IPS-18a (cell line): ENCODE measurements around the gene OVCH2.

Experiments used
- H3K27ac ChIP-seq: one replicate; pipeline ENCODE4 v1.5.1; 2013; ENCODE audit warnings: low read length
- H3K27me3 ChIP-seq: one replicate; pipeline ENCODE4 v1.6.1; 2013; ENCODE audit warnings: mild to moderate bottlenecking, low read length; ENCODE audit not compliant: control insufficient read depth, insufficient read depth
- H3K36me3 ChIP-seq: one replicate; pipeline ENCODE4 v1.6.1; 2013; ENCODE audit warnings: low read depth, low read length; ENCODE audit not compliant: control insufficient read depth
- H3K4me1 ChIP-seq: one replicate; pipeline ENCODE4 v1.6.1; 2013; ENCODE audit warnings: low read depth, low read length; ENCODE audit not compliant: control insufficient read depth
- H3K4me3 ChIP-seq: one replicate; pipeline ENCODE4 v1.5.1; 2013; ENCODE audit warnings: low read length
- H3K9ac ChIP-seq: one replicate; pipeline ENCODE4 v1.6.1; 2013; ENCODE audit warnings: mild to moderate bottlenecking, low read length, moderate library complexity
- H3K9me3 ChIP-seq: one replicate; pipeline ENCODE4 v1.6.1; 2013; ENCODE audit warnings: low read depth, low read length; ENCODE audit not compliant: control insufficient read depth

OVCH2 gene

GRCh38 chr11:7655253-7656217 is 50.7 kb downstream of the OVCH2 start:
- no peak overlapping the region for H3K27ac ChIP-seq
- no peaks in the 10 kb centered on the region for H3K9me3 ChIP-seq
- H3K4me1 ChIP-seq: no peaks in the 10 kb centered on the region
- H3K4me3 ChIP-seq: no peak overlapping the region
- H3K36me3 ChIP-seq: no peaks in the 10 kb centered on the region
- no peak overlapping the region for H3K9ac ChIP-seq
- no peaks in the 10 kb centered on the region for H3K27me3 ChIP-seq

- H3K4me3 ChIP-seq: no peak overlapping the region
- H3K4me1 ChIP-seq: no peaks in the 10 kb centered on the region
- no peaks in the 10 kb centered on the region for H3K9me3 ChIP-seq
- H3K27ac ChIP-seq: no peak overlapping the region
- no peaks in the 10 kb centered on the region for H3K27me3 ChIP-seq
- H3K36me3 ChIP-seq: no peaks in the 10 kb centered on the region
- H3K9ac ChIP-seq: no peak overlapping the region
These were observed 52.0 kb downstream of the OVCH2 start for GRCh38 chr11:7654195-7654705.

GRCh38 chr11:7651700-7652099 is 54.6 kb downstream of the OVCH2 start:
- Histone ChIP-seq H3K4me3 (no peak overlapping the region), H3K4me1 (no peaks in the 10 kb centered on the region), H3K9me3 (no peaks in the 10 kb centered on the region), H3K9ac (no peak overlapping the region), H3K27me3 (no peaks in the 10 kb centered on the region), H3K27ac (no peak overlapping the region), H3K36me3 (no peaks in the 10 kb centered on the region)

- H3K36me3 ChIP-seq: no peaks in the 10 kb centered on the region
These were observed 55.1 kb downstream of the OVCH2 start for GRCh38 chr11:7651140-7651551.

GRCh38 chr11:7648264-7648663 is 58.0 kb downstream of the OVCH2 start:
- Histone ChIP-seq H3K27me3 (no peaks in the 10 kb centered on the region), H3K4me1 (no peaks in the 10 kb centered on the region), H3K9ac (no peak overlapping the region), H3K9me3 (no peaks in the 10 kb centered on the region), H3K27ac (no peak overlapping the region), H3K4me3 (no peak overlapping the region), H3K36me3 (no peaks in the 10 kb centered on the region)

More at GRCh38 chr11:7651140-7651551, 55.1 kb downstream of the OVCH2 start:
- H3K27me3 ChIP-seq: no peaks in the 10 kb centered on the region
- no peaks in the 10 kb centered on the region for H3K4me1 ChIP-seq
- H3K4me3 ChIP-seq: no peak overlapping the region
- H3K9ac ChIP-seq: no peak overlapping the region
- no peaks in the 10 kb centered on the region for H3K9me3 ChIP-seq
- H3K27ac ChIP-seq: no peak overlapping the region

GRCh38 chr11:7646866-7647265 is 59.4 kb downstream of the OVCH2 start:
- Histone ChIP-seq H3K27me3 (no peaks in the 10 kb centered on the region), H3K4me3 (no peak overlapping the region), H3K9me3 (no peaks in the 10 kb centered on the region), H3K9ac (no peak overlapping the region), H3K27ac (no peak overlapping the region), H3K36me3 (no peaks in the 10 kb centered on the region), H3K4me1 (no peaks in the 10 kb centered on the region)

GRCh38 chr11:7645206-7645605 is 61.1 kb downstream of the OVCH2 start:
- Histone ChIP-seq H3K4me1 (no peaks in the 10 kb centered on the region), H3K9me3 (no peaks in the 10 kb centered on the region), H3K9ac (no peak overlapping the region), H3K36me3 (no peaks in the 10 kb centered on the region), H3K27ac (no peak overlapping the region), H3K4me3 (no peak overlapping the region), H3K27me3 (no peaks in the 10 kb centered on the region)

- no peak overlapping the region for H3K27ac ChIP-seq
- no peaks in the 10 kb centered on the region for H3K27me3 ChIP-seq
- H3K4me3 ChIP-seq: no peak overlapping the region
- H3K36me3 ChIP-seq: no peaks in the 10 kb centered on the region
- H3K9ac ChIP-seq: no peak overlapping the region
- H3K9me3 ChIP-seq: no peaks in the 10 kb centered on the region
- no peaks in the 10 kb centered on the region for H3K4me1 ChIP-seq
These were observed 63.0 kb downstream of the OVCH2 start for GRCh38 chr11:7643314-7643713.

GRCh38 chr11:7642747-7643146 is 63.5 kb downstream of the OVCH2 start:
- Histone ChIP-seq H3K9me3 (no peaks in the 10 kb centered on the region), H3K9ac (no peak overlapping the region), H3K27me3 (no peaks in the 10 kb centered on the region), H3K4me3 (no peak overlapping the region), H3K4me1 (no peaks in the 10 kb centered on the region), H3K27ac (no peak overlapping the region), H3K36me3 (no peaks in the 10 kb centered on the region)

GRCh38 chr11:7640816-7641215 is 65.5 kb downstream of the OVCH2 start:
- Histone ChIP-seq H3K4me3 (no peak overlapping the region), H3K9me3 (no peaks in the 10 kb centered on the region), H3K27me3 (no peaks in the 10 kb centered on the region), H3K36me3 (no peaks in the 10 kb centered on the region), H3K27ac (no peak overlapping the region), H3K4me1 (peaks cover 5% of the 10 kb centered on the region), H3K9ac (no peak overlapping the region)

GRCh38 chr11:7639643-7640025 is 66.6 kb downstream of the OVCH2 start:
- Histone ChIP-seq H3K9ac (no peak overlapping the region), H3K4me1 (peaks cover 5% of the 10 kb centered on the region), H3K27ac (no peak overlapping the region), H3K9me3 (no peaks in the 10 kb centered on the region), H3K36me3 (no peaks in the 10 kb centered on the region), H3K27me3 (no peaks in the 10 kb centered on the region), H3K4me3 (no peak overlapping the region)
